Natural killer cell treated with Interleukin-12 subunit alpha and Interleukin-12 subunit beta and Interleukin-15 and Interleukin-18, amount 100 ng/mL, for 72 hours (primary cell): ENCODE measurements around the gene FAM118A. TPM values are rescaled to one million over a fixed set of nuclear protein-coding genes. Genes with fewer than 3 reads are reported as not detected.
"Not testable (repeated sequence)": the region's sequence is repeated elsewhere in the genome, so short reads cannot be mapped to it uniquely, and the experiment has no call there.

ENCODE experiments used
- ATAC-seq, 2 donors: fragments of 150-1000 bp; cut with Tn5 transposase in 1 of 2; sonication (Bioruptor Pico), chemical (Tn5 transposase) in 1 of 2; 2 replicates each; pipeline ENCODE4 v1.10.0; 2021
- DNase-seq: peaks from one replicate; pipeline ENCODE4 v3.0.0; 2022; ENCODE audit warnings: low spot score
- H3K27ac Mint-ChIP-seq, 2 donors: 1 replicate in 1 of 2; 2 replicates in 1 of 2; pipeline ENCODE4 v1.8.0; 2022; ENCODE audit warnings: mixed read lengths in 2 of 2, mild to moderate bottlenecking in 1 of 2, moderate library complexity in 1 of 2
- H3K27me3 Mint-ChIP-seq, 2 donors: 1 replicate in 1 of 2; 2 replicates in 1 of 2; pipeline ENCODE4 v1.8.0; 2022; ENCODE audit warnings: mixed read lengths in 2 of 2
- H3K36me3 Mint-ChIP-seq: one replicate; pipeline ENCODE4 v1.8.0; 2022; ENCODE audit warnings: mixed read lengths
- H3K4me1 Mint-ChIP-seq, 2 donors: 1 replicate in 1 of 2; 2 replicates in 1 of 2; pipeline ENCODE4 v1.8.0; 2022; ENCODE audit warnings: low read depth in 2 of 2, mixed read lengths in 2 of 2, mild to moderate bottlenecking in 1 of 2
- H3K4me3 Mint-ChIP-seq: one replicate; pipeline ENCODE4 v1.8.0; 2022; ENCODE audit warnings: mixed read lengths
- H3K9me3 Mint-ChIP-seq: 2 replicates; pipeline ENCODE4 v1.8.0; 2022; ENCODE audit warnings: mixed read lengths
- total RNA-seq, 2 donors: library from RNA; stranded (reverse); gene quantifications; one replicate each; pipeline ENCODE4 v1.2.3, GENCODE V29; 2022

FAM118A gene
- total RNA-seq, 2 donors from 2014 or later = 24.9 to 138 TPM

GRCh38 chr22:45358127-45358526 lies 48.4 kb downstream of the FAM118A start:
- ATAC-seq = no peak
- peaks cover 2 to 7% of the 10 kb centered on the region in 2 donors for H3K27me3 Mint-ChIP-seq
- no peak overlapping the region for H3K4me3 Mint-ChIP-seq
- no peak for DNase-seq
- no peaks in the 10 kb centered on the region for H3K9me3 Mint-ChIP-seq
- no peaks in the 10 kb centered on the region for H3K36me3 Mint-ChIP-seq
- H3K4me1 Mint-ChIP-seq = no peaks in the 10 kb centered on the region
- H3K27ac Mint-ChIP-seq = no peak overlapping the region

GRCh38 chr22:45359627-45360026 lies 49.9 kb downstream of the FAM118A start:
- Mint-ChIP-seq H3K9me3 (no peaks in the 10 kb centered on the region), H3K36me3 (no peaks in the 10 kb centered on the region), H3K4me1 (no peaks in the 10 kb centered on the region), H3K4me3 (no peak overlapping the region), H3K27ac (no peak overlapping the region), H3K27me3 (peaks cover 2 to 7% of the 10 kb centered on the region in 2 donors)
- ATAC-seq (no peak), DNase-seq (no peak)

- Mint-ChIP-seq H3K36me3 (peaks cover 10% of the 10 kb centered on the region), H3K4me3 (no peak overlapping the region), H3K27me3 (peaks cover 0 to 24% of the 10 kb centered on the region in 2 donors), H3K9me3 (no peaks in the 10 kb centered on the region), H3K4me1 (no peaks in the 10 kb centered on the region), H3K27ac (no peak overlapping the region)
- no peak for ATAC-seq
- DNase-seq = no peak
Observed at GRCh38 chr22:45366713-45367112, 57.0 kb downstream of the FAM118A start.

- ATAC-seq, H3K4me1 Mint-ChIP-seq, H3K36me3 Mint-ChIP-seq, H3K9me3 Mint-ChIP-seq, DNase-seq, H3K4me3 Mint-ChIP-seq, H3K27me3 Mint-ChIP-seq, H3K27ac Mint-ChIP-seq: not testable (repeated sequence)
Observed at GRCh38 chr22:45373592-45373991, 63.9 kb downstream of the FAM118A start.

- Mint-ChIP-seq H3K4me1 (no peaks in the 10 kb centered on the region), H3K9me3 (no peaks in the 10 kb centered on the region), H3K27ac (no peak overlapping the region), H3K4me3 (no peak overlapping the region), H3K36me3 (no peaks in the 10 kb centered on the region), H3K27me3 (peaks cover 0 to 7% of the 10 kb centered on the region in 2 donors)
- no peak for ATAC-seq
- no peak for DNase-seq
Observed at GRCh38 chr22:45376009-45376408, 66.3 kb downstream of the FAM118A start.

- H3K4me1 Mint-ChIP-seq = no peaks in the 10 kb centered on the region
Observed at GRCh38 chr22:45376703-45377102, 67.0 kb downstream of the FAM118A start.

GRCh38 chr22:45381348-45381747 lies 71.6 kb downstream of the FAM118A start:
- no peaks in the 10 kb centered on the region for H3K4me1 Mint-ChIP-seq
- H3K36me3 Mint-ChIP-seq = no peaks in the 10 kb centered on the region
- ATAC-seq = no peak
- H3K4me3 Mint-ChIP-seq = no peak overlapping the region
- H3K9me3 Mint-ChIP-seq = no peaks in the 10 kb centered on the region
- peaks cover 0 to 1% of the 10 kb centered on the region in 2 donors for H3K27me3 Mint-ChIP-seq
- no peak overlapping the region for H3K27ac Mint-ChIP-seq
- DNase-seq = no peak

More at GRCh38 chr22:45376703-45377102, 67.0 kb downstream of the FAM118A start:
- ATAC-seq (no peak), DNase-seq (no peak)
- Mint-ChIP-seq H3K4me3 (no peak overlapping the region), H3K36me3 (no peaks in the 10 kb centered on the region), H3K27ac (no peak overlapping the region), H3K9me3 (no peaks in the 10 kb centered on the region), H3K27me3 (peaks cover 0 to 7% of the 10 kb centered on the region in 2 donors)

- no peaks in the 10 kb centered on the region for H3K9me3 Mint-ChIP-seq
- no peak overlapping the region for H3K27ac Mint-ChIP-seq
- H3K36me3 Mint-ChIP-seq = no peaks in the 10 kb centered on the region
- DNase-seq (no peak), ATAC-seq (no peak)
- H3K27me3 Mint-ChIP-seq = peaks cover 4 to 7% of the 10 kb centered on the region in 2 donors
- H3K4me1 Mint-ChIP-seq = no peaks in the 10 kb centered on the region
- H3K4me3 Mint-ChIP-seq = no peak overlapping the region
Observed at GRCh38 chr22:45389546-45389945, 79.8 kb downstream of the FAM118A start.

Other genes starting within 250 kb of the FAM118A start
- gene NUP50, start 146.0 kb upstream of the FAM118A start, total RNA-seq = 100 to 1,000 TPM; 124 to 185 TPM
- gene KIAA0930, start 69.0 kb upstream of the FAM118A start, total RNA-seq = 10 to 100 TPM; 54.1 to 55.2 TPM
- not detected for gene UPK3A, start 25.0 kb upstream of the FAM118A start, total RNA-seq
- gene SMC1B, start 103.7 kb downstream of the FAM118A start, total RNA-seq = under 1 TPM; 0.07 to 0.14 TPM
- 1 to 10 TPM; 1.2 to 4.1 TPM for gene RIBC2, start 103.8 kb downstream of the FAM118A start, total RNA-seq
- gene FBLN1, start 192.9 kb downstream of the FAM118A start, total RNA-seq = not detected